CD4-positive, CD25-positive, alpha-beta regulatory T cell (primary cell): ENCODE measurements around the gene GRIK4. TPM values are rescaled to one million over a fixed set of nuclear protein-coding genes. Genes with fewer than 3 reads are reported as not detected.
"Not testable (repeated sequence)": the region's sequence is repeated elsewhere in the genome, so short reads cannot be mapped to it uniquely, and the experiment has no call there.

Experiments
- ATAC-seq, 2 donors: fragments of 150-1000 bp; cut with Tn5 transposase; one replicate each; pipeline ENCODE4 v1.10.0; 2021; ENCODE audit warnings: low read depth in 2 of 2, moderate number of reproducible peaks in 2 of 2, moderate library complexity in 1 of 2
- DNase-seq, 3 donors: peaks; one replicate each; pipeline versions ENCODE4 v3.0.0 to v3.0.0-alpha.2; 2012 to 2022; ENCODE audit warnings: mixed read lengths in 1 of 3
- H3K27ac ChIP-seq: one replicate; pipeline ENCODE4 v1.7.0; 2013; ENCODE audit warnings: mild to moderate bottlenecking, low read length; ENCODE audit not compliant: insufficient read depth, poor library complexity, severe bottlenecking
- H3K27me3 ChIP-seq: one replicate; pipeline ENCODE4 v1.7.0; 2013; ENCODE audit warnings: low read length; ENCODE audit not compliant: control insufficient read depth, insufficient read depth
- H3K36me3 ChIP-seq: one replicate; pipeline ENCODE4 v1.7.0; 2013; ENCODE audit warnings: mild to moderate bottlenecking, low read length, moderate library complexity; ENCODE audit not compliant: control insufficient read depth, insufficient read depth
- H3K4me1 ChIP-seq: 2 replicates; pipeline ENCODE4 v1.7.0; 2013; ENCODE audit warnings: mild to moderate bottlenecking, low read length; ENCODE audit not compliant: insufficient read depth, control insufficient read depth, poor library complexity, severe bottlenecking
- H3K4me3 ChIP-seq: one replicate; pipeline ENCODE4 v1.7.0; 2013; ENCODE audit warnings: low read depth, mild to moderate bottlenecking, low read length, moderate library complexity
- H3K9me3 ChIP-seq, 2 experiments: 1 replicate in 1 of 2; 2 replicates in 1 of 2; pipeline ENCODE4 v1.7.0; 2013; ENCODE audit warnings: low read length in 2 of 2, mild to moderate bottlenecking in 1 of 2, moderate library complexity in 1 of 2; ENCODE audit not compliant: control insufficient read depth in 2 of 2
- H3K27ac Mint-ChIP-seq, 3 donors: one replicate each; pipeline ENCODE4 v1.8.0; 2020 to 2022; ENCODE audit warnings: mild to moderate bottlenecking in 3 of 3, mixed read lengths in 3 of 3, moderate library complexity in 2 of 3
- H3K27me3 Mint-ChIP-seq: one replicate; pipeline ENCODE4 v1.8.0; 2022; ENCODE audit warnings: mild to moderate bottlenecking, mixed read lengths
- H3K36me3 Mint-ChIP-seq: one replicate; pipeline ENCODE4 v1.8.0; 2020; ENCODE audit warnings: mixed read lengths
- H3K4me1 Mint-ChIP-seq, 4 donors: one replicate each; pipeline ENCODE4 v1.8.0; 2020 to 2022; ENCODE audit warnings: mixed read lengths in 4 of 4, mild to moderate bottlenecking in 1 of 4
- H3K4me3 Mint-ChIP-seq, 4 donors: one replicate each; pipeline ENCODE4 v1.8.0; 2020 to 2022; ENCODE audit warnings: mild to moderate bottlenecking in 4 of 4, mixed read lengths in 4 of 4, moderate library complexity in 3 of 4
- H3K9me3 Mint-ChIP-seq, 7 donors: one replicate each; pipeline ENCODE4 v1.8.0; 2020 to 2022; ENCODE audit warnings: mixed read lengths in 7 of 7, mild to moderate bottlenecking in 3 of 7, moderate library complexity in 2 of 7
- polyA plus RNA-seq, 4 donors: library from polyadenylated mRNA; unstranded; fragments of 300-500 nt; fragmentation: Illumina TruSeq; gene quantifications; one replicate each; pipeline ENCODE4 v1.2.3, GENCODE V29; 2021
- total RNA-seq: library from RNA; stranded (reverse); gene quantifications from one replicate; pipeline ENCODE4 v1.2.3, GENCODE V29; 2022

The GRIK4 gene
- total and polyA plus RNA-seq, 5 donors from 2014 or later, result not detected

- ATAC-seq (no peak), DNase-seq (no peak)
- no peak overlapping the region for H3K27ac ChIP-seq
- no peaks in the 10 kb centered on the region for H3K27me3 ChIP-seq
- H3K4me3 ChIP-seq, result no peak overlapping the region
- Mint-ChIP-seq H3K9me3 (no peaks in the 10 kb centered on the region), H3K27me3 (no peaks in the 10 kb centered on the region), H3K27ac (no peak overlapping the region), H3K36me3 (no peaks in the 10 kb centered on the region), H3K4me3 (no peak overlapping the region), H3K4me1 (no peaks in the 10 kb centered on the region)
- H3K9me3 ChIP-seq, result no peaks in the 10 kb centered on the region
- no peaks in the 10 kb centered on the region for H3K4me1 ChIP-seq
- H3K36me3 ChIP-seq, result no peaks in the 10 kb centered on the region
Measured at GRCh38 chr11:120750647-120751549, 239.3 kb downstream of the GRIK4 start.

GRCh38 chr11:120751550-120751949 lies 240.0 kb downstream of the GRIK4 start:
- no peaks in the 10 kb centered on the region for H3K4me1 Mint-ChIP-seq
- no peaks in the 10 kb centered on the region for H3K27me3 Mint-ChIP-seq
- Histone ChIP-seq H3K9me3 (no peaks in the 10 kb centered on the region), H3K36me3 (no peaks in the 10 kb centered on the region), H3K4me3 (no peak overlapping the region), H3K4me1 (no peaks in the 10 kb centered on the region), H3K27ac (no peak overlapping the region), H3K27me3 (no peaks in the 10 kb centered on the region)
- H3K36me3 Mint-ChIP-seq, result no peaks in the 10 kb centered on the region
- peaks cover 0 to 1% (median 0%) of the 10 kb centered on the region in 7 donors for H3K9me3 Mint-ChIP-seq
- no peak overlapping the region for H3K27ac Mint-ChIP-seq
- DNase-seq (no peak), ATAC-seq (no peak)
- H3K4me3 Mint-ChIP-seq, result no peak overlapping the region

- no peak overlapping the region for H3K27ac Mint-ChIP-seq
- H3K27me3 Mint-ChIP-seq, result no peaks in the 10 kb centered on the region
- H3K9me3 Mint-ChIP-seq, result peaks cover 0 to 2% (median 0%) of the 10 kb centered on the region in 7 donors
Measured at GRCh38 chr11:120752668-120753067, 241.1 kb downstream of the GRIK4 start.

GRCh38 chr11:120756931-120757330 lies 245.4 kb downstream of the GRIK4 start:
- Mint-ChIP-seq H3K27ac (no peak overlapping the region), H3K4me1 (no peaks in the 10 kb centered on the region), H3K4me3 (no peak overlapping the region), H3K36me3 (no peaks in the 10 kb centered on the region), H3K27me3 (peaks cover 7% of the 10 kb centered on the region), H3K9me3 (peaks cover 0 to 2% (median 0%) of the 10 kb centered on the region in 7 donors)
- Histone ChIP-seq H3K27me3 (no peaks in the 10 kb centered on the region), H3K9me3 (no peaks in the 10 kb centered on the region), H3K4me1 (no peaks in the 10 kb centered on the region), H3K36me3 (no peaks in the 10 kb centered on the region), H3K4me3 (no peak overlapping the region), H3K27ac (no peak overlapping the region)
- no peak for DNase-seq
- ATAC-seq, result no peak

More at GRCh38 chr11:120752668-120753067, 241.1 kb downstream of the GRIK4 start:
- Mint-ChIP-seq H3K4me1 (no peaks in the 10 kb centered on the region), H3K4me3 (no peak overlapping the region), H3K36me3 (no peaks in the 10 kb centered on the region)
- ATAC-seq, result no peak
- no peaks in the 10 kb centered on the region for H3K4me1 ChIP-seq
- H3K27me3 ChIP-seq, result no peaks in the 10 kb centered on the region
- no peak overlapping the region for H3K4me3 ChIP-seq
- no peak for DNase-seq
- no peaks in the 10 kb centered on the region for H3K36me3 ChIP-seq
- no peaks in the 10 kb centered on the region for H3K9me3 ChIP-seq
- no peak overlapping the region for H3K27ac ChIP-seq

- no peaks in the 10 kb centered on the region for H3K9me3 ChIP-seq
- H3K36me3 ChIP-seq, result no peaks in the 10 kb centered on the region
- no peak overlapping the region for H3K27ac Mint-ChIP-seq
Measured at GRCh38 chr11:120759046-120759445, 247.5 kb downstream of the GRIK4 start.

GRCh38 chr11:120765710-120766109 lies 254.2 kb downstream of the GRIK4 start:
- H3K36me3 ChIP-seq, H3K4me1 Mint-ChIP-seq, H3K4me1 ChIP-seq, DNase-seq, H3K9me3 ChIP-seq, H3K36me3 Mint-ChIP-seq, H3K27me3 ChIP-seq, H3K4me3 ChIP-seq, ATAC-seq, H3K9me3 Mint-ChIP-seq, H3K27ac ChIP-seq, H3K4me3 Mint-ChIP-seq: not testable (repeated sequence)
- Mint-ChIP-seq H3K27me3 (peaks cover 10% of the 10 kb centered on the region), H3K27ac (peak overlapping the region in 1 of 3 donors; percentile 43)

More at GRCh38 chr11:120759046-120759445, 247.5 kb downstream of the GRIK4 start:
- Histone ChIP-seq H3K27ac (no peak overlapping the region), H3K27me3 (no peaks in the 10 kb centered on the region), H3K4me1 (no peaks in the 10 kb centered on the region), H3K4me3 (no peak overlapping the region)
- H3K9me3 Mint-ChIP-seq, result peaks cover 0 to 5% (median 0%) of the 10 kb centered on the region in 7 donors
- no peaks in the 10 kb centered on the region for H3K4me1 Mint-ChIP-seq
- H3K36me3 Mint-ChIP-seq, result no peaks in the 10 kb centered on the region
- H3K27me3 Mint-ChIP-seq, result peaks cover 8% of the 10 kb centered on the region
- no peak overlapping the region for H3K4me3 Mint-ChIP-seq
- no peak for ATAC-seq
- DNase-seq, result no peak

GRCh38 chr11:120766318-120766717 lies 254.8 kb downstream of the GRIK4 start:
- ATAC-seq, result no peak
- H3K4me1 ChIP-seq, result no peaks in the 10 kb centered on the region
- Mint-ChIP-seq H3K9me3 (peaks cover 0 to 8% (median 3%) of the 10 kb centered on the region in 7 donors), H3K4me3 (no peak overlapping the region), H3K36me3 (no peaks in the 10 kb centered on the region), H3K4me1 (no peaks in the 10 kb centered on the region), H3K27me3 (peaks cover 10% of the 10 kb centered on the region), H3K27ac (no peak overlapping the region)
- DNase-seq, result no peak
- H3K27me3 ChIP-seq, result no peaks in the 10 kb centered on the region
- no peak overlapping the region for H3K4me3 ChIP-seq
- no peaks in the 10 kb centered on the region for H3K36me3 ChIP-seq
- no peaks in the 10 kb centered on the region for H3K9me3 ChIP-seq
- H3K27ac ChIP-seq, result no peak overlapping the region

- Histone ChIP-seq H3K36me3 (no peaks in the 10 kb centered on the region), H3K4me1 (no peaks in the 10 kb centered on the region), H3K4me3 (no peak overlapping the region), H3K27ac (no peak overlapping the region), H3K27me3 (no peaks in the 10 kb centered on the region), H3K9me3 (no peaks in the 10 kb centered on the region)
- H3K9me3 Mint-ChIP-seq, result peaks cover 0 to 6% (median 0%) of the 10 kb centered on the region in 7 donors
- no peak overlapping the region for H3K27ac Mint-ChIP-seq
- peaks cover 10% of the 10 kb centered on the region for H3K27me3 Mint-ChIP-seq
- H3K4me3 Mint-ChIP-seq, result no peak overlapping the region
- DNase-seq (no peak), ATAC-seq (no peak)
- no peaks in the 10 kb centered on the region for H3K4me1 Mint-ChIP-seq
- no peaks in the 10 kb centered on the region for H3K36me3 Mint-ChIP-seq
Measured at GRCh38 chr11:120768949-120769348, 257.4 kb downstream of the GRIK4 start.
